GM18505 (cell line): Measurements from ENCODE around the gene GM2A.
"Not testable (repeated sequence)": the region's sequence is repeated elsewhere in the genome, so short reads cannot be mapped to it uniquely, and the experiment has no call there.

Experiments used
- ATAC-seq: cut with Tn5 transposase; IDR thresholded peaks from one replicate; pipeline ENCODE4 v1.9.1; 2021; ENCODE audit not compliant: unreplicated experiment
- POLR2A ChIP-seq: IDR thresholded peaks from 4 replicates; pipeline ENCODE4 v1.6.1; 2011; ENCODE audit warnings: borderline replicate concordance; ENCODE audit not compliant: insufficient read depth, insufficient read length; ENCODE audit errors: extremely low read depth

GM2A gene

DNA sequence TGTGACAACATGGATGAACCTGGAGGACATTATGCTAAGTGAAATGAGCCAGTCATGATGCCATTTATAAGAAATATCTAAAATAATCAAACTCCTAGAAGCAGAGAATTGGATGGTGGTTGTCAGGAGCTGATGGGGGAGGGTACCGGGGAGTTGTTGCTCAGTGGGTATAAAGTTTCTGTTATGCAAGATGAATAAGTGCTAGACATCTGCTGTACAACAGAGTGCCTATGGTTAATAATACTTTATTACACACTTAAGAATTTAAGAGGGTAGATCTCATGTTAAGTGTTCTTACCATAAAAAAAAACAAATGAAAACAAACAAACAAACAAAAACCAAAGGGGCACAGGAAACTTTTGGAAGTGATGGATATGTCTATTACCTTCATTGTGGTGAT, 16.1 kb upstream of the GM2A start:
- ATAC-seq: no peak
- TF ChIP-seq POLR2A: no peak

DNA sequence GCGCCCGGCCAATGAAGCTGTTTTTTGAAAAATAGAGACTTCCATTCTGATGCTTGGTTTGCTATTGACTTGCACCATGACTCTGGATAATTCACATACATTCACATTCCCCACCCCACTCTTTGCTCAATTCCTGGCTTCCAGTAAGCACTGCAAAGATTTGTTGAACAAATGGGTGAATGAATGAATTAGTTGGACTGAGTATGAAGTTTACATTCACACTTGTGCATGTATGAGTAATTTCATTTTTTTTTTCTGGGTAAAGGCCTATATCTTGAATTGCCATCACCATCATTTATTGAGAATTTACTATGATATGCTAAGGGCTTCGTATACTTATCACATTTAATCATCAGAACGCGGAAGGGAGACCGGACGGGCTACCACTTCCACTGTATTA, 15.3 kb upstream of the GM2A start:
- TF ChIP-seq POLR2A: no peak

DNA sequence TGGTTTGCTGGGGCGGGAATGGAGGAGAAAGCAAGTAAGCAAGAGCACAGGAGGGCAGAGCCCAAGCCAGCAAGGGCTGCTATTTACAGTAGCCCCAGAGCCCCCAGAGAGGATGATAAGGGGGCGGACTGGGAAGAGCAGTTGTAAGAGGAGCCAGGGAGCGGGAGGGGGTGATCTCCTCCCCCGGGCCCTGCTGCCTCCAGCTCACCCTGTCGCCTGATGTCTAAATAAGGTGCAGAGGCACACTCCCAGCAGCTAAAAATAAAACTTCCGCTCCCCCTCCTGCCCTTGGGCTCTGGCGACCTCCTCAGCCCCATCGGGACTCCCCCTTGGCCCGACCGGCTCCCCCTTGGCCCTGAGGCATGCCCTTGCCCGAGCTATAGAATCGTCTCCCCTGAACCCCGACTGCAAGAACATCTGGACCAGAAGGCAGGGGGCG, 14.7 kb upstream of the GM2A start:
- peak; percentile 31 for TF ChIP-seq POLR2A

More for the DNA sequence above, 15.3 kb upstream of the GM2A start:
- no peak for ATAC-seq

DNA sequence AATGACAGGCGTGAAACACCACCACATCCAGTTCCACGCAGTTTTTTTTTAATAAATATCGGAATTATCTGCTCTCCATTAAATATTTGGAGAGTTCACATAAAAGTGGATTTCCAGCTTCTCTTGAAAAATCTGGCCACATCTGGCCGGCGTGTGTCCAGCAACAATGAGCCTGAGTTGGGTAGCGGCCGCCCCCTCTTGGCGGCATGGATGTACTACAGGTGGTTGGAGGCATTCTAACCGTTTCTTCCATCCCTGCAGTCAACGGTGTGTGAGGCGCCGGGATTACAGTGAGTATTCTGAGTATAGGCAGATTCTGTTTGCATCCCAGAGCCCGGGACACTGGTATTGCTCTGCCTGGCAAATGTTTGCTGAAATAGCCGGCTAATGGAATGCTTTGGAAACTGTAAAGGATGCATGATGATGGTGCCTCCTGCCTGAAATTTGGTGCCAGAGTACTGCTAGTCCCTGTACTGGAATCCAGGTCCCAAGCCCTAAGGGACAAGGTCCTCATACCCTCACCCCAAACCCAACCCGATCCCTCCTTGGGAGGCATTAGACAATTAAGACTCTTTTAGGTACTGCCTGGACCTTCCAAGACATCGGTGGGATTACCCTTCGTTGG, 13.6 kb upstream of the GM2A start:
- ATAC-seq: peak; percentile 44
- TF ChIP-seq POLR2A: no peak

More for the DNA sequence above, 14.7 kb upstream of the GM2A start:
- peak; percentile 46 for ATAC-seq

DNA sequence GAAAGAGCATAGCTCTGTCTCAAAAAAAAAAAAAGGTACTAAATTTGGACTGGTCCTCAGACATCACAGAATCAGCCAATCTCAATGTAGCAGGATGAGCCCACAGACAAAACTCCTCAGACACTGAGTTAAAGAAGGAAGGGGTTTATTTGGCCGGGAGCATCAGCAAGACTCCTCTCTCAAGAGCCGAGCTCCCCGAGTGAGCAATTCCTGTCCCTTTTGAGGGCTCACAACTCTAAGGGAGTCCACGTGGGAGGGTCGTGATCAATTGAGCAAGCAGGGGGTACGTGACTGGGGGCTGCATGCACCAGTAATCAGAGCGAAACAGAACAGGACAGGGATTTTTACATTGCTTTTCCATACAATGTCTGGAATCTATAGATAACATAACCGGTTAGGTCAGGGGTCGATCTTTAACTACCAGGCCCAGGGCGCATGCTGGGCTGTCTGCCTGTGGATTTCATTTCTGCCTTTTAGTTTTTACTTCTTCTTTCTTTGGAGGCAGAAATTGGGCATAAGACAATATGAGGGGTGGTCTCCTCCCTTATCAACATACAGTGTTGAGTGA, 12.6 kb upstream of the GM2A start:
- ATAC-seq: not testable (repeated sequence)

DNA sequence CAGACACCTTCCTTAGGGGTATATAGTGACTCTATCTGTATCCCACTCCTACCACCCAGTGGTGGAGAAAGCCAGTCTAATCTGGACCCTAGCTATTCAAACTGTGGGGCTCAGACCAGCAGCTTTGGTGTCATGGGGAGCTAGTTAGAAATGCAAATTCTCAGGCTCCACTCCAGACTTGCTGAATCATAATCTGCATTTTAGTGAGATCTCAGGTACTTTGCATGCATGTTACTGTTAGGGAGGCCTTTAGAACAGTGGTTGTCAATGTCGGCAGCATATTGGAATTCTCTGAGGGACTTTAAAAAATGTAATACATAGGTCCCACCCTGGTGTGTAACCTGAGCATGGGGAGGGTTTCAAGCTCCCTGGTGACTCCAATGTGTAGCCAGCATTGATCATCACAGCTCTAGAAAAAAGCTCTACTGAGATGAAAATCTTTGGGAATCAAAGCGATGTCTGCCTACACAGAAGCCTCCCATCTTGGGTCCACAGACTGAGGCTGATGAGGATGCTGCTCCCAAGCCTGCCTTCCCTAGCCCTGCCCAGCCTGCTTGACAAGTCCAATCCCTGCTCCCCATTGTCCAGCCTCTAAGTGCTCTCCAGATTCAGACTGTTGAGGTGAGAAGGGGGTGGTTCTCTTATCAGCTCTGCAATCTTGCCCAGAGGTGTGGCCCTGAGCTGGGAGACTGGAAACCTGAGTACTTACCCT, 11.9 kb upstream of the GM2A start:
- no peak for ATAC-seq
- TF ChIP-seq POLR2A: no peak

DNA sequence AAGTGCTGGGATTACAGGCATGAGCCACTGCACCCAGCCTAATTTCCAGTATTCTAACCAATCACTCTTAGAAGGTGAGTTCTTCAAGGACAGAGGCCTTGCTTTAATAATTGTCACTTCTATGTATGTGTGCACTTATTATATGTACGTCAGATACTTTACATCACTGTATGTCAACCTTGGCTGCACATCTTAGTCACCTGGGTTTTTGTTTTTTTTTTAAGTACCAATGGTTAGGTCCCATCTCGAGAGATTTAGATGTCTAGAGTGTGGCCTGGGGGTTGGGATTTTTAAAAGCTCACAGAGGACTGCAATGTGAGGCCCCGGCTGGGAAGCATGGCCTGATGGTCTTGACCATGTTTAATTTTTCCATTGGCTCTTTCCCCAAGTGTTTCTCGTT, 9.9 kb upstream of the GM2A start:
- ATAC-seq: no peak
- no peak for TF ChIP-seq POLR2A

DNA sequence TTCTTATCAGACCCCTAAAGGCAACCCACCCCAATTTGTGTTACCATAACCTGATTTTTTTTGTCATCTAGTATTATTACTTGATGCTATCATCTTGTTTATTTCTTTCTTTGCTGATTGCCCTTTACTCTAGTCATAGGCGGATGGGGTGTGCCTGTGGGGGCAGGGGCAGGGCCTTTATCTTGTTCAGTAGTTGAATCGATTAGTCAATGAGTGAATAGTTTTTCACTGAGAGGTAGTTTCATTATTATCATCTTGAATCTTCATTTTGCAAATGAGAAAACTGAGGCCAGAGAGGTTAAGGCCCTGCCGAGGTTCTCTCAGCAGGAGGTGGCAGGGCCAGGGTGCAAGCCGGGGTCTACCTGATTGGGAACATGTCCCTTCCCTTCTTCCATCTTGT, 9.4 kb upstream of the GM2A start:
- no peak for ATAC-seq
- TF ChIP-seq POLR2A: no peak

DNA sequence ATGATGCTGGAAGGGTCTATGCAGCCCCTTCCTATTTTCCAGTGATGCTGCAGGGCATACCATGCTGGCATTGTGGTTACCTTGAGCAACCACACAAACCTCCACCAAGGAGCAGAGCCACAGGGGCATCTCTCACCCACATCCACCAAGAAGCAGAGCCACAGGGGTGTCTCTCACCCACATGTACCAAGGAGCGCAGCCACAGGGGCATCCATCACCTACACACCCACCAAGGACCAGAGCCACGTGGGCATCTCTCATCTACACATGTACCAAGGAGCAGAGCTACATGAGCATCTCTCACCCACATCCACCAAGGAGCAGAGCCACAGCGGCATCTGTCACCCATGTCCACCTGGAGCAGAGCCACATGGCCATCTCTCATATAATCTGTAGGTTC, 8.8 kb upstream of the GM2A start:
- no peak for ATAC-seq

DNA sequence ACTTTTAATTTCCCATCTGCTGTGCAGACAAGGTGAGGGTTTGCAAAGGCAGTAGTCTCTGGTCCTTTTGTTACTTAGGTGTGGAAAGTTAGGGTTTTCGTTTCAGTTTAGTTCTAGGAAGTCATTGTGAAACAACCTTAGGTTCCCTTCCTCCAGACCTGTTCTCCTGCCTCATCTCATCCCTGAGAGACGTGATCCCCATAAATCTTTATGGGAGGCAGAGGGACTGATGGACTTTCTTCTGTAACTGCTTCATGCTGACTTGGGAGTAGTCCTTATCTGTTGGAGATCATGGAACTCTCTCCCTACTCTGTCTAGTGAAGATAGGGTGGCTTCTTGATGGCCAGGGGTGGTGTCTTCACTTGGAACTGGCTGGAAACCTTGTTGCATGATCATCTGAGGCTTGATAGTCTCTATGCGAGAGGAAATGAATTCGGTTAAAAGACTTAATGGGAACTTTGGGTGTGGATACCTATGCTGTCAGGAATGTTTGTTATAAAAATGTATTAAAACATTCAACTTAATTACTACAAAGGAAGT, 7.2 kb upstream of the GM2A start:
- no peak for TF ChIP-seq POLR2A
- no peak for ATAC-seq

More for the DNA sequence above, 8.8 kb upstream of the GM2A start:
- TF ChIP-seq POLR2A: no peak

DNA sequence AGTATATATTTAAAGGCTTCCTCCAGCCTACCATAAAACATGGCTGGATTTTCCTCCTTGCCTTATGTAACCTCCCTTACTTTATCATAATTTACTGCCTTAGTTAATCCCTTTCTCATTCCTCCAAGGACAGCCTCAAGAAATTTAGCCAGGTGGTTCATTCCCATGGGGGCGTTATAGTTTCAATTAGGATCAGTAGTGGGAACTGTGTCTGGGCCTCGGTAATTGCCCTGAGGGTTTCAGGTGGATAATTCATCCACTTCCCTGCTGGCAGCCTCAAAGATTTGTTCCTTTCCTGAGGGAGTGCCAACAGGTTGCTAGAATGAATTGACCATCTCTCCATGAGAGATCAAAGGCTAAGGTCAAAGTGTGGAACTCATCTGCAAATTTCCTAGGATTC, 4.3 kb upstream of the GM2A start:
- no peak for TF ChIP-seq POLR2A
- no peak for ATAC-seq

DNA sequence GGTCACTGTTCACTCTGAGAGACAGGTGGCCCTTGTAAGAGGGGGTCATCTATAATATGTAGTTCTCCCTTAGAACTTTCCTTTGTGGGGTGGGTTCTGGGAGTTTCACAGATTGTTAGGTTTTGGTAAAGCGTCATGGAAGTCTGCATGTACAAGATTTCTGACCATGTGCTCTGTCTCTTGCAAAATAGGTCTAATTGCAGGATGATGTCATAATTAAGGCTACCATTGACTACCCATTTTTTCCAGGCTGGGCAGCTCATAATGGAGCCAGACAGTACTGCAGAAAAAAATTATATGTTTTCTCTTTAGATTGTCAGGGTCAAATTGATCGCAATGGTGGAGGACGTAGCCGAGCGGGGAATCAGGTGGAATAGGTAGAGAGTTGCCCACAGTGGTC, 3.7 kb upstream of the GM2A start:
- ATAC-seq: no peak
- TF ChIP-seq POLR2A: no peak

DNA sequence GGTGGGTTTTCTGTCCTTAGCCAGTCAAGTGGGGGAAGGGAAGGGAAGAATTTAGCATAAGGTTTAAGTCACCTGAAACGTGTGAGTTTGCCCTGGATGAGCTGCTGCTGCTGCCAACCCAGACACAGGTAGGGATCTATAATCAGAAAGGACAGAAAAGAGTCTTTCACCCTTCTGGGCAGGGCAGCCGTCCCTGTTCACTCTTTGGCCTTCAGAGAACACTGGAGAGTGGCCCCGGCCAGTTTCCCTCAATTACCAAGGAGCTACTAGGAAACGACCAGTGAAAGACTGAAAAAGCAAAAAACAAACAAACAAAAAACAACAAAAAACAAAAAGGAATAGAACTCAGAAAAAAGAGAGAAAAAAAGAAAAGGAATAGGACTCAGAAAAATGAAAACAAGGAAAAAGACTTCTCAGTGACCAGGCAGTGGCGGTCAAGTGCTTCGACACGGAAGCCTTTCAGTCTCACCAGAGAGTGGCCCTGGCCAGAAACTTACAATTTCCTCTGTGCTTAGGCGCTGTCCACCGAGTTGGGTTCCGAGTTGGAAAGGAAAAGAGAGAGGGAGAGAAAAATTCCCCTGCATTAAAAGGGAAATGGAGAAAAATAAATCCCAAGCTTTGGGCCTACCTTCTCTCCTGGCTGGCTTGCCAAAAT, 2.5 kb upstream of the GM2A start:
- no peak for ATAC-seq
- TF ChIP-seq POLR2A: no peak
